ENCODE data around the gene SYNC.
"Not testable (repeated sequence)": the region's sequence is repeated elsewhere in the genome, so short reads cannot be mapped to it uniquely, and the experiment has no call there.

The SYNC gene

DNA sequence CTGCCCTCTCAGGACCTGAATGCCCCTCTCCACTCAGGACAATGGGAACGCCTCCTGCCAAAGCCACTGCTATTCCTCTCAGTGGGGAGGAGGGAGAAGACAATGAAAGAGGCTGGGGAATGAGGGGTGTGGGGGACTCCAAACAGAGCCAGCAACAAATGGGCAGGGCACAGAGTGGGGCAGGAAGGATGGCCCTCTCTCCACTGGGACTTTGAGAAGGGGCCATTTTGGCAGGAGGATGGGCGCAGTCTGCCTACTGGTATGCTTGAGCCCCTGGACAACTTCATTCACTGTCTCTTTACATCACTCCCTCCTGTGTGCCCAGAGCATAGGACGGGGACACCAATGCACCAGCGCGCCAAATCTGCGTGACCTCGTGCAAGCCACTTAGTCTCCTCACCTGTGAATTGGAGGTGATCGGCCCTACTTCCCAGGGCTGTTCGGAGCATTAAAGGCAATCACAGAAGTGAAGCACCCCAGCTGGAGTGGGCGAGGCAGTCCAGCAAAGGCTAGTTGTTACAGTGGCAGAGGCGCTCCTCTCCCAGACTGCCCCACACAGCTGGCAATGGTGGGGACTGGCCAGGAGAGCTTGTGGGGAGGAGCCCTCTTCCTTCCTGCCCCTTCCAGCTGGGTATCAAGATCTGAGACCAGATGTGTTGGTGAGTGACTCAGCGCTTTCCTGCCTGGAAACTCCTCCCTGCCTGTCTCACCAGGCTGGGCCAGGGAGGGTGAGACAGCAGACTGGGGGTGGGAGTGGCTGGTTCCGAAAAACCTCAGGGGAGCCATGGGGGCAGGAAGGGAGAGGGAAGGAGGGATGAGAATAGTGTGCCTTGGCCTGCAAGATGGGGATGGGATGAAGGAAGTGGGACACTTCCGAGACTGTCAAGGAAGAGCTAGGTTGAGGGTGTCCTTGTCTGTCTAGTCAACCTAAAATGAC, 22.4 kb upstream of the SYNC start:
- DNase-seq = peak; percentile 45

DNA sequence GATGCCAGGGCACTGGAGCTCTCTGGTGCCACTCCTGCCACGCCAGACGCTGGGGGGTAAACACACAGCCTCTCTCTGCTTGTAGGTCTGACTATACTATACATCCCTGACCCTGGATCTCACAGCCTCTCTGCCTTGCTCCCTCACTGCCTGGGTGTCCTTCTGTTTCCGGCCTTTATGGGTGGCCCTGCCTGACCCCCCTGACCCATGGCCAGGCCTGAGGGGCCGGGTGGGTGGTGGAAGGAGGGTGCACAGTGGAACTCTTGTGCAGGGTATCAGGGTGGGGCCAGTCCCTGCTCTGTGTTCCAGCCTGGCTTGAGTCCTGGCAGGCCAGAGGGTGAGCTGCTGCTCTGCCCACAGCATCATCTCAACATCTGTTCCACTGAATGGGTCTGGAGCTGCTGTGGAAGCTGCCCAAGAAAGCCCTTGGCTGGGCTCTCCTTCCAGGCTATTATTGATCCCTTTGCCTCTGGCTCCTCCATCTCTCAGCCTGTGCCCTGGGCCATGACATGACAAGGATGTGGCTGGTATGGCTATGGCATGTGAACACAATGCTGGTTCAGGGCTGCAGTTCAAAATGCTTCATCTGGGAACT, 17.2 kb upstream of the SYNC start:
- no peak for DNase-seq

DNA sequence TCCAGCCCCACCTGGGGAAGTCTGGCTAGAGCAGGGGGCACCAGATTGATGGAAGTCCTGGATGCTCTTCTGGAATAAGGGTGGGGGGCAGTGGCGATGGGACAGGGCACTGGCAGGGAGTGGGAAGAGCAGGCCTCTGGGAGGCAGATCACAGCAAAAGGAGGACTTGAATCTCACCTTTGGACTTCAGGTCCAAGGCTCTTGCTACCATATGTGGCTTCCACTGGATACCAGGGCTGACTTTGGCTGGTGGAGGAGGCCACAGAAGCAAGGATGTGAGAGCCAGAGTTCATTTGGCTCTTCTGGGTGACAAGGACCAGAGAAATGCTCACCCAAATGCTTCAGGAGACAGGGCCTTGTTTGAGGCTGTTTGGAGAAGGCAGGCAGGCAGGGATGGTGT, 16.0 kb upstream of the SYNC start:
- no peak for DNase-seq

DNA sequence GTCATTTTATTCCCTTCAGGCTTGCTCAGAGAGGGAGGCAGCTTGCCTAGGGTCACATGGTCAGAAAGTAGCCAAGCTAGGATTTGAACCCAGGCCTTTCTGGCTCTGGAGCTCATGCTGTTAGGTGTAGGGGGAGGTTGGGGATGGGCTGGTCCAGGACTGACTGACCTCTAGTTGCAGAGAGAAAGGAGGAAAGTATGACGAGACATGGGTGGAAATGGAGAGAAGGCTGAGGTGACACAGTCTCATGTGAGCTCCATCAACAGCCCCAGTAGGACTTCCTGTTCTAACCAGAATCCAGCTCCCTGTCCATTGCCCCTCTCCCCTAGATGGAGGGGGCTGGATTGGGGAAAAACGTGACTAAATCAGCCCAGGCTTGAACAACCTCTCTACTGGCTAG, 15.5 kb upstream of the SYNC start:
- no peak for DNase-seq

DNA sequence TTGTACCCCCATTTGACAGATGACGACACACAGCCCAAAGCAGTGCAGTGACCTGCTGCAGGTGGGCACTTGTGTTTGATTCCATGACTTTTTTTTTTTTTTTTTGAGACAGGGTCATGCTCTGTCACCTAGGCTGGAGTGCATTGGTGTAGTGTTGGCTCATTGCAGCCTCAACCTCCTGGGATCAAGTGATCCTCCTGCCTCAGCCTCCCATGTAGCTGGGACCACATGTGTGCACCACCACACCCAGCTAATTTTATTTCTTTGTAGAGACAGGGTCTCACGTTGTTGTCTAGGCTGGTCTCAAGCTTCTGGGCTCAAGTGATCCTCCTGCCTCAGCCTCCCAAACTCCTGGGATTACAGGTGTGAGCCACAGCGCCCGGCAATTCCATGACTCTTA, 14.9 kb upstream of the SYNC start:
- DNase-seq = no peak

DNA sequence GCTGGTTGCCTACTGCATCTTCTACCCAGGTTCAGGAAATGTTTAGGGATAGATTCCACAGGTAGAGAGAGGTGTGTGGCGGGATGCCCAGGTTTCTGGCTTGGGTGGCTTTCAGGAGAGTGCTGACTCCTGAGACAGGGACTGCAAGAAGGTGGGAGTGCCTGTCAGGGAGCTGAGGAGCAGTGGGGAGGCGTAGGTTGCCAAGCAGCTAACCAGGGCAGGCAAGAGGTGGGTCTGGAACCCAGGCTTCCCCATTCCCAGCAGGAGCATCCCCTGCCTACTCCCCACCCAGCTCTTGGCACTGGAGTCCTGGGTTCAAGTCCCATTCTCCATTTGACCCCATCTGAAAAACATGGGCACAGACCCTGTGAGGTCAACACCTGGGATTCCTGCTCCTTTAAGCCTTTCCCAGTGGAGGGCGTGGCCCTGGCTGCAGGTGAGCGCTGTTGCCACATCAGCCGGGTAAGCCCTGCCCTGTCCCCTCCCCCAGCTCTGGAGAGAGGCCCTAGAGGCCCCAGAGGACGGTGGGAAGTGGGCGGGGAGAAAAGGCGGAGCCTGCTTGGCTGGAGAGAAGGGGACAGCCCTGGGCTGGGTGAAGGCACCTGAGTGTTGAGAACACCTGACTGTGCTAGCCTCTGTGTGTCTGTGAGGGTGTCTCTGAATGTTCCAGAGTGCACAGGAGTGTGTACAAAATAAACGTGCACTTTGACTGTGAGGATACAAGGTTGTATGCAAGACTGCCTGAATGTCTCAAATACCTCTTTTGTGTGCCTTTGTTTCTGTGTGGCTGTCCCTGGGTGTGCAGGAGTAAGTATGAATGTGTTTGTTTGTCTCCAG, 14.0 kb upstream of the SYNC start:
- peak; percentile 90 for DNase-seq

DNA sequence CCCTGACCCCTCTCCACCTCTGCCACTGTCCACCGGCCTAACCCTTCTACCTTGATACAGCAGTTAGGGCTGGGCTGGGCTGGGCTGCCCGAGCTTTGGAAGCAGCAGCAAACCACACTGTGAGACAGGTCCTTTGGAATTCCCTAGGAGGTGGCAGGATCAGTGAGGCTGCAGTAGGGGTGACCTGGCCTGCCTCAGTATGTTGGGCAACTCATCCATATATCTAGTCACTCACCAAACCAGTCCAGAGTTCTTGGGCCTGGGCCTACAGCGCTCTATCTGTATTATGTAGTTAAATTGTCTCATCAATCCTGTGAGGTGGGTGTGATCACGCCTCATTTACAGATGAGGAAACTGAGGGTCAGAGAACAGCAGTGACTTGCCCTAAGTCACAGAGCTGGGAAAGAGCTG, 13.3 kb upstream of the SYNC start:
- DNase-seq = no peak

DNA sequence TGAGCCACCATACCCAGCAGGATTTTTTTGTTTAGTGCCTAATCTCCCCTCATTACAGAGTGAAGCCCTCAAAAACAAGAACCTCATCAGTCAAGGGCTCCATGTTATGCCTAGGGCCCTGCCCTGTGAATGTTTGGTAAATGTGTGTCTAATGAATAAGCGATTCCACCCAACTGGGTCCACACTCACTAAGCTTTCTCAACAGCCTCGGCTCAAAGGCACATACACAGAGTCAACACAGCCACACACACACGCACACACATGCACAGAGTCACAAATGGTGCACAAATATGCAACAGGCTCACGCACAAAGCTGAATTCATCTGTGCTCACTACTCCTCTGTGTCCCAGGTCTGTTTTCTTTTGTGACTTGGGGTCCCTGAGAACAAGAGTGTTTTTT, 11.7 kb upstream of the SYNC start:
- DNase-seq = no peak

DNA sequence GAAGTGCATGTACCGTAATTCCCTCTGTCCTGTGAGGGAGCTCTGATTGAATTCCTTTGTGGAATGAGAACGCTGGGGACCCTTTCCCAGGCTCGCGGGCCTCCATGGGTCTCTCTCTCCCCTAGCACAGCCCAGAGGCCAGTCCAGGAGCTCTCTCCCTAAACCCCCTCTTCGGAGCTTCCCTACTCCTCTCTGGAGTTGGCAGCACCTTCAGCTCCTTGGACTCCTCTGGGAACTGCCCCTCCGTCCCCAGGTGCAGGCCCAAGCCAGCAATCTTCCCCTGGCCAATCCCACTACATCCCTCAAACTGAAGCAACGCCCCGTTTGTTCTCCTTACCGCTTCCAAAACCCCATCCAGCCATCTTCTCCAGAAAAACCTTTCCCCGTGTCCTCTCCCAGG, 10.5 kb upstream of the SYNC start:
- no peak for DNase-seq

DNA sequence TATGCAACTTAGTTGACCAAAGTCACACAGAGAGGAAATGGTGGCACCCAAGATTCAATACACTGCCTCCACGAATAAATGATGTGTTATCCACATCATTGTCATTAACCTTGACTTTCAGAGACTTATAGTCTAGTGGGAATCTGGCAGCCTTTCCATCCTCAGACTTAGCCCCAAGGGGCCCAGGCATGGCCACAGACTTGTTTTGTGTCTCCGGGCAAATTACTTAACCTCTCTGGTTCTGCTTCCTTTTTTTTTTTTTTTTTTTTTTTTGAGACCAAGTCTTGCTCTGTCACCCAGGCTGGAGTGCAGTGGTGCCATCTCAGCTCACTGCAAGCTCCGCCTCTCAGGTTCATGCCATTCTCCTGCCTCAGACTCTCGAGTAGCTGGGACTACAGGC, 8.7 kb upstream of the SYNC start:
- not testable (repeated sequence) for DNase-seq

DNA sequence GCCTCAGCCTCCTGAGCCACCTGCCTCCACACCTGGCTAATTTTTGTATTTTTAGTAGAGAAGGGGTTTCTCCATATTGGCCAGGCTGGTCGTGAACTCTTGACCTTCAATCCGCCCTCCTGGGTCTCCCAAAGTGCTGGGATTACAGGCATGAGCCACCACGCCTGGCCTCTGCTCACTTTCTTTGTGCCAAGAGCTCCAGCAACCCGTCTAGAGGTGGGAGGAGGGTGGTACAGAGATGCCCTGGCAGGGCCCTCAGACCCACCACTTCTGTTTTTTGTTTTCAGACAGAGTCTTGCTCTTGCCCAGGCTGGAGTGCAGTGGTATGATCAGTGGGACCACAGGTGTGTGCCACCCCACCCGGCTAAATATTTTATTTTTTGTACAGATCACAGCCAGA, 6.9 kb upstream of the SYNC start:
- no peak for DNase-seq

DNA sequence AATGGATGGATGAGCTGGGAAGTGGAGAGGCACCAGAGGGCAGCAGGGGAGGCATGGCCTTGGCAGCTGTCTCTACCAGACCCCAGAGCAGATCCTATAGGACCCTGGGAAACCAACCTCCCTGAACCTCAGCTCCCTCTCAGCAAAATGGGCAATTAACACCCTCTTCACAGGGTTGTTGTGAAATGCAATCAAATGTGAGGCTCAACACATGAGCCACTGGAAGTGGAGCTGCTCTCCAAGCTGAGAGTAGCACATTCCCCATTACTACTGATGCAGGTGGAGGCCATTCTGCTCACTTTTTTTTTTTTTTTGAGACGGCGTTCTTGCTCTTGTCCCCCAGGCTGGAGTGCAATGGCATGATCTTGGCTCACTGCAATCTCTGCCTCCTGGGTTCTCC, 6.5 kb upstream of the SYNC start:
- no peak for DNase-seq

DNA sequence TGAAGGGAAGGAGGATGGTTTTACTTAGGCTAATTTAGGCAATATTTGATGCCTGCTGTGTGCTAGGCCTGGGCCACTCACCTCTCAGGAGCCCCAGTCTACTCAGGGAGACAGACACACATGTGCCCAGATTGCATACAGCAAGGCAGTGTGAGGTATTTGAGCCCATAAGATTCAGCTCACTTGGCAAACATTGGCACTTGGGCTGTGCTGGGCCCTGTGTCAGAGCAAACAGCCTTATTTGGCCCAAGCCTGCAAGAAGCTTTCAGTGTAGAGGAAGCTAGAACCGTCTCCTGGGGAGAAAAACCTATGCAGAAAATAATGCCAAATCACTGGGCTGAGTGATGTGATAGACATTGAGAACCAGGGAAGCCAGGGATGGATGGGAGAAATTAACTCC, 3.9 kb upstream of the SYNC start:
- DNase-seq = no peak

DNA sequence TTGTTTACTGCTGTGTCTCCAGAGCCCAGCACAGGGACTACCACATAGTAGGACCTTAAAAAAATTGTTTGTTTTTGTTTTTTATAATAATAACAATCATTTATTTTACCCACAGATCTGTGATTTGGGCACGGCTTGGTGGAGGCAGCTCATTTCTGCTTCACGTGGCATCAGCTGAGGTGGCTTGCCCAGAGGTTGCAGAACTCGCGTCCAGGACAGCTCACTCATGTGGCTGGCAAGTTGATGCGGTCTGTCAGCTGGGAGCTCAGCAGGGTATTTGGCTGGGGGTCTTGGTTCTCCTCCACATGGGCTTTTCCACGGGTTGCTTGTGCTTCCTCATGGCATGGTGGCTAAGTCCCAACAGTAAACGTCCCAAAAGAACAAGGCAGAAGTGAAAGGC, 2.9 kb upstream of the SYNC start:
- DNase-seq = no peak

DNA sequence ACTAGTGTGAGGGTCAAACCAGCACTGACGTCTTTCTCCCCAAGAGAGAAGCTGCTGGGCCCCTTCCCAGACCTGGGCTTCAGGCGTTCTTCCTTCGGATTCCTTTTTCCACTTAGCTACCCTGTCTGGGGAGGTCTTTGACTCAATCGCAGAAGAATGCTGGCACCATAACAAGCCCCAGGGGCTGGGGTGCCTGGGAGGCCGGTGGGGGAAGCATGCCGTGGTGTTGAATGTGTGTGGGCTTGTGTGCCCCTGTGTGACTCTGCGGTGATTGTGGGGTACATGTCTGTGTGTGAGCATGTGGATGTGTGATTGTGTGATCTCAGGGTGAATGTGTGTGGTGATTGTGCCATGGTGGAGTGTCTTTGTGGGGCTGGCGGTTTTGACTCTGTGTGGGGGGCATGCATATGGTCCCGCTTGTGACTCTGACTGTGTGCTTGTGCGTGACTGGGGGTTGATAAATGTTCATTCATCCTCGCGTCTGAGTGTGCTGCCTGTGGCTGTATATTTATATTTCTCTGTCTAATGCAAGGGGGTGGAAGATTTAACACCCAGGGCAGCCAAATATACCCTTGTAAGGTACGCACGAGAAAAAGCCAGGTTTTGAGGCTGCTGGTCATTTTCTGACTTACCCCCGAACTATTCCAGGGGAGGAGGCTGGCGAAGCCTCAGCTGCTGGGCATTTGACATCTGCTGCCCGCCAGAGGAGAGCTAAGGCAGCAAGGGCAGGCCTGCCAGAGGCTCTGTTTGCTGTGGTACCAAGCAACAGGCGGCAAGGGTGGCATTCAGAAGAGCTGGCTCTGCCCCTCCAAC, 1.1 kb upstream of the SYNC start:
- no peak for DNase-seq

DNA sequence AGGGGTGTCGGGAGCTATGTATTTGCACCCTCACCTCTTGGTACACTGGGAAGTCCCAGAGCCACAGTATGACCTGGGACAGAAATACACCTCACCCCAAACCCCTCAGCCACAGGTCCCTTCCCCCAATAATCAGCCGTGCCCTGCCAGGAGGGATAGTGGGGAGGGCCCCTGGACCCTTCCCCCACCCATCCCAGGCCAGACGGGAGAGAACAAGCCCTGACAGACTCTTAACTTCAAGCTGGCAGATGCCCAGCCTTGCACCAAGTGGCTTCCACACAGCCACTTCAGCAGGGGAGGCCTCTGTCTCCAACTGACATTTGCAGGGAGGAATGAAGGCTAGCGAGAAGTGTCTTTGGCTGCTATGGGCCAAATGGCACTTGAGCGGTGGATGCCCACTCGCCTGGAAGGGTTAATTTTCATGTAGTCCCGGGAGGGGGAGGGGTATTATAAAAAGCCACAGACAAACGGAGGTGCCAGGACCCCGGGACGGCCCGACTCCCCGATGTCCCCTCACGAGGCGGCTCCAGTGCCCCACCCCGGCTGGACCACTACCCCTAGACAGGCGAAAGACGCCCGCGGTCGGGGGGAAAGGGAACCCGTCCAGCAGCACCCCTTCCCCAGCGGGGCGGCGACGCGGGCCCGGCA, 495 bp downstream of the SYNC start:
- peak; percentile 39 for DNase-seq

DNA sequence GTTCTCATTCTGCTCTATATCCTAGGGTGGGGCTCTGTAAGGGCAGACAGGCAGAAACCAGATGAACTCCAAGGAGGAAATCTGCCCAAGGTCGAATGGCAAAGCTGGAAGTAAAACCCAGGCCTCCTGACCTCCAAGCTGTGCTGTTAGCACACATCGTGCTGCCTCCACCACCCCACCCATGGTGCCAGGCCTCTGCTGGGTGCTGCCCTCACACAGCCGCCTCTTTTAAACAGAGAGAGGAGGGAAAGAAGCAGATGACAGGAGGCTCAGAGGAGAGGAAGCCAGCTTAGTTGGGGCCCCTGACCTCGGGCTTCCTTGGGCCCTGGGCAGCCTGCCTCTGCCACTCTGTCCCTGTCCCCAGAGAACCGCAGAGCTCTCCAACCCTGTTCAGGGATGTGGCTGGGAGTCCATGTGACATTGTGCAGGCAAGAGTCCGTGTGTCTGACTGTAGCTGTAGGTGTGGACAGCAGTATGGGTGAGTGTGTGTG, 1.1 kb downstream of the SYNC start:
- no peak for DNase-seq

DNA sequence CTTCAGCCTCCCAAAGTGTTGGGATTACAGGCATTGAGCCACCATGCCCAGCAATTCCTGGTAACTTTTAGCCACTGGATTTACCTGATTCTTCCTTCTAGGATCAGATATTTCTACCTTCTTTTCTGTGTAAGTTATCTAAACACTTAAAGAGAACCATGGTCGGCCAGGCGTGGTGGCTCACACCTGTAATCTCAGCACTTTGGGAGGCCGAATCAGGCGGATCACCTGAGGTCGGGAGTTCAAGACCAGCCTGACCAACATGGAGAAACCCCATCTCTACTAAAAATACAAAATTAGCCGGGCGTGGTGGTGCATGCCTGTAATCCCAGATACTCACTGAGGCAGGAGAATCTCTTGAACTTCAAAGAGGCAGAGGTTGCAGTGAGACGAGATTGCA, 5.6 kb downstream of the SYNC start:
- not testable (repeated sequence) for DNase-seq

DNA sequence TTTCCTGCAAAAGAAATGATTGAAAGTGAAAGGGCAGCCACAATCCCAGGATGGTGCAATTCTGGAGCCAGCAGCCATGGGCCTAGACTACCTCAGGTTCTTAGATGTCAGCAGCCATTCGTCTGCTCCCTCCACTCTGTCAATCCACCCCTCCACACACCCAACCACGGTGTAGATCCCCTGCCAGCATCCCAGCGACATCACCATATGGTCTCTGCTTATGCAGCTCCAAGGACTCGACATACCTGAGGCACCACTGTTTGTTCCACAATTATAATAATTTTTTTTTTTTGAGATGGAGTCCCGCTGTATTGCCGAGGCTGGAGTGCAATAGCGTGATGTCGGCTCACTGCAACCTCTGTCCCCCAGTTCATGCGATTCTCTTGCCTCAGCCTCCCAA, 6.5 kb downstream of the SYNC start:
- DNase-seq = peak; percentile 39

DNA sequence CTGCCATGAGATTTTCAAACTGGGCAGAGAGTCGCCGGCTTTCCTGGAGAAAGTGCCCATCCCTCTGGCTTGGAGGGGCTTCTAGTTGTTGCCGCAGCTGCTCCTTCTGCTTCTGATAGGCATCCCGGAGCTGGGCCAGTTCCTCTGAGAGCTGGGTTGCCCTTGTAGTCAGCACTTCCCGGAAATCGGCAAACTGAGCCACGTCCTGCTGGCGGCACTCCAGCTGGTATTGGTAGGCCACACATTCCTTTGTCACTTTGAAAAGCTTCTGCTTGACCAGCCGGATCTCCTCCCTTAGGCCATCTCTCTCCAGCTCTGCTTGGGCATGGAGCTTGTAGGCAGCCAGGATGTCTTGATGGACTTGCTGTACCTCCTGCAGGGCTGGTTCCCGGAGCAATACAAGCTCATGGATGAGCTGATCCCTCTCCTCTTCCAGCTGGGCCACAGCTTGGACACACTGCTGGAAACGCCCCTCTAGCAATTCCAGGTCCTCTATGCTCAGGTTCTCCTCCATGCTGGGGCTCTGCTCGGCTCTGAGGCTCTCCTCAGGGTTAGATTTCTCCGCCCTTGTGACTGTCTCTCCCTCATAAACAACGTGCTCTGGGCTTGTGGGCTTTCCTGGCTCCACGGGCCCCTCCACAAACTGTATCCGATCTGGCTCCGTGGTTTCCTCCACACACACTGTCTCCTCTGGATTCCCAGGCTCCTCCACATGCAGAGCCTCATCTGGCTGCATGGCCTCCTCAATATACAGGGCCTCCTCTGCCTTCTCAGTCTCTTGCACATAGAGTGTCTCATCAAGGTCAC, 7.3 kb downstream of the SYNC start:
- DNase-seq = no peak

DNA sequence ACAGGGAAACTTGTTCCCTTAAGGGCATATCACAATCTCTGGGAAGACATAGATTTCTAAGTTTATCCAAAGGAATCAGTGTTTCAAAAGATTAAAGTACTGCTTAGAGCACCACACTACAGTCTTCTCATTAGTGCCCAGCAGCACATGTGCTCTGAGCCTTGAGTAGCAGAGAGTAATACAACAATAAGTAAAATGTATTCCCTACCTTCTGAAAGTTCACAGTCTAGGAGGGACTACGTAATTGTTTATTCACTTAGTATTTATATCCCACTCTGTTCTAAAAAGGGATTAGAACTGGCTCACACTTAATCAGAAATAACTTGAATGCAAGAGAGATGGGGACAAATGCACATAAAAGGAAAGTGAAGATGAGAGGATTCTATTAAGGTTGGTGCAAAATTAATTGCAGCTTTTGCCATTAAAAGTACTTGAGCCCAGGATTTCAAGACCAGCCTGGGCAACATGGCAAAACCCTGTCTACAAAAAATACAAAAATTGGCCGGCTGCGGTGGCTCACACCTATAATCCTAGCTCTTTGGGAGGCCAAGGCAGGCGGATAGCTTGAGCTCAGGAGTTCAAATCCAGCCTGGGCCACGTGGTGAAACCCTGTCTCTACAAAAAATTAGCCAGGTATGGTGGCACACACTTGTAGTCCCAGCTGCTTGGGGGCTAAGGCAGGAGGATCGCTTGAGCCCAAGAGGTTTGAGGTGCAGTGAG, 9.0 kb downstream of the SYNC start:
- DNase-seq = no peak
